NCI-H510A (cell line): ENCODE measurements around the gene IFI27.

ENCODE experiments used
- DNase-seq: peaks from one replicate; lab custom pipeline; 2025; lab: John Stamatoyannopoulos, UW

The IFI27 gene

DNA sequence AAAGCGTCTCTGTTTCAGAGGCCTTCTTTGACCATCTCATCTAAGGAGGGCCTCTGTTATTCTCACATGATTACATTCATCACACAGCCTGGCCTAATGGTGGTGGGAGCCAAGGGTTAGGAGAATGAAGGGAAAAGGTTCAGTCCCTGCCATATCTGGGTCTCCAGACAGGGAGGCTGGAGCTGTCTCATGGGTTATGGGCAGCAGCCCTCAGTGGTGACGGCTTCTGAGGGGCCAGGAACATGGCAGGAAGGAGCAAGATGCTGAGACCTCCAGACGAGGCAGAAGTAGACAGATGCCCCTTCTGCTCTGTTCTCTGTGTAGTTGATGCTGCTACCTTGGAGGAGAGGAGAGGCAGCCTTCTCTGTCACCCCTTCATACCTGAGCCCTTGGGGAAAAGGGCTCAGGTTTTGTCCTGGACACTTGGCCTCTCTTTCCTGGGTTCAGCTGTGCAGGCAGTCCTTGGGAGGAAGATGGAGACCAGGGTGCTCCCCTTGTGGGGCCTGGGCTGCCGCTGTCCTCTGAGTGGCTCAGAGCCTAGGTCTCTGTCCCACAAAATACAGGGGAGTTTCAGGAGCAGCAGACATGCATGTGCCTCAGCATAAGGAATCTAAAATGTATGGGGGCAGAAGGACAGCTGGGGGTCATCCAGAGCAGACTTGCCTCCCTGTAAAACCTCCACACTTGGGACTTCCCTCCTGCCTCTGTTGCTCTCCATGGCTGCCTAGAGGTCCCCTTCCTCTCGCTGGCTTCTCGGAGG is 15.3 kb downstream of the IFI27 start:
- DNase-seq: no peak

- no peak for DNase-seq
Measured at GRCh38 chr14:94126419-94126677, 15.8 kb downstream of the IFI27 start.

- DNase-seq: no peak
Measured at GRCh38 chr14:94126800-94127199, 16.3 kb downstream of the IFI27 start.

DNA sequence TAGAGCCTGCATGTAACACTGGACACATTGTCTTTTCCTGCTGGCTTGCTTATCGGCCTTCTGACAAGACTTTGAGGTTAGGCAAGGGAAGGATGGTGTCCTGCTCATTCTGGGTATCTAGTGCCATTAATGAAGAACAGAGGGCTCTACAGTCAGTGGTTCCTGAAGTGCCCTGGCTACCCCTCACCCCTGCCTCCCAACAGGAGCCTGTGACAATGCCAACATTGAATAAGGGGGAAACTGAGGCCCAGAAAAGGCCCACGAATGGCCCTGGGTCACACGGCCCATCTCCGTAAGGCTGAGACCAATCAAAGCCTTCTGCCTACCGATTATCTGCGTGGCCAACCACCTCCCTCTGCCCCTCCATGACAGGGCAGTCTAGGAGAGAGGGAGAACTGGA is 16.8 kb downstream of the IFI27 start:
- DNase-seq: no peak

GRCh38 chr14:94128216-94128839 is 17.8 kb downstream of the IFI27 start:
- DNase-seq: no peak

- DNase-seq: peak; percentile 76
Measured at GRCh38 chr14:94129111-94129757, 18.7 kb downstream of the IFI27 start, which contains the start of gene IFI27L2. IFI27L2 (minus strand) TSS chr14:94129604; CDS start chr14:94129564, 40 bp downstream.

GRCh38 chr14:94129758-94130414 is 19.4 kb downstream of the IFI27 start:
- DNase-seq: peak; percentile 10

DNA sequence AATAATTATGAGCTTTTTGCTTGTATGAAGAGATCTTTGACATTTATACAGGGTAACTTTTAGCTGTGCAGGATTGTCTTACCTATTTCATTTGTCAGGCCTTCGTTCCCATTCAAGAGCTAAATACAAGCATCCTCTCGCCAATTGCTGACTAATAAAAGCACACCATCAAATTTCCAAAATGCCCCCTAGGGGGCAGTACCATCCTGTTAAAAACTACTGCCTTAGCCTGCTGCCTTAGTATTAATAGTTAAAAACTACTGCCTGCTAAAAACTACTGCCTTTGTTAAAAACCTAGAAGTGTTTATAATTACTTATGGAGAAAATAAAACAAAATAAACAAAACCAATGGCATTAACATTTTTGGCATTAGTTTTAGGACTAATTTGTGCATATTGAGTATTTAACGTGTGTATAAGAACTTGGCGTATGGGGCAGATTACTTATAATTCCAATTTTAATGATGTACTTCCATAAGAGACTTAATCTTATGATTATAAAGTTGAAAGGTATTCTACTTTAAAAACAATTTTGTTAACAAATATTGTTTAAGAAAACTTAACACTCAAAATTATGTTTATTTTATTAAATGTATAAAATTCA is 21.9 kb downstream of the IFI27 start:
- DNase-seq: peak; percentile 25

DNA sequence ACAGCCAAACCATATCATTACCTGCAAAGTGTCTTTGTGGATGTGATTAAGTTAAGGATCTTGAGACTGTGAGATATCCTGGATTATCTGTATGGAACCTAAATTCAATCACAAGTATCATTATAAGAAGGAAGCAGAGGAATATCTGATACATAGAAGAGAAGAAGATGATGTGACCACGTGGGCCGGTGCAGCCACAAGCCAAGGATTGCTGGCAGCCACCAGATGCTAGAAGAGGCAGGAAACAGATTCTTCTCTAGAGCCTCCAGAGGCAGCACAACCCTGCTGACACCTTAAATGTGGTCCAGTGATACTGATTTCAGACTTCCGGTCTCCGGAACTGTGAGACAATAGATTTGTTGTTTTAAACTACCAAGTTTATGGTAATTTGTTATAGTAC is 24.9 kb downstream of the IFI27 start:
- DNase-seq: no peak

DNA sequence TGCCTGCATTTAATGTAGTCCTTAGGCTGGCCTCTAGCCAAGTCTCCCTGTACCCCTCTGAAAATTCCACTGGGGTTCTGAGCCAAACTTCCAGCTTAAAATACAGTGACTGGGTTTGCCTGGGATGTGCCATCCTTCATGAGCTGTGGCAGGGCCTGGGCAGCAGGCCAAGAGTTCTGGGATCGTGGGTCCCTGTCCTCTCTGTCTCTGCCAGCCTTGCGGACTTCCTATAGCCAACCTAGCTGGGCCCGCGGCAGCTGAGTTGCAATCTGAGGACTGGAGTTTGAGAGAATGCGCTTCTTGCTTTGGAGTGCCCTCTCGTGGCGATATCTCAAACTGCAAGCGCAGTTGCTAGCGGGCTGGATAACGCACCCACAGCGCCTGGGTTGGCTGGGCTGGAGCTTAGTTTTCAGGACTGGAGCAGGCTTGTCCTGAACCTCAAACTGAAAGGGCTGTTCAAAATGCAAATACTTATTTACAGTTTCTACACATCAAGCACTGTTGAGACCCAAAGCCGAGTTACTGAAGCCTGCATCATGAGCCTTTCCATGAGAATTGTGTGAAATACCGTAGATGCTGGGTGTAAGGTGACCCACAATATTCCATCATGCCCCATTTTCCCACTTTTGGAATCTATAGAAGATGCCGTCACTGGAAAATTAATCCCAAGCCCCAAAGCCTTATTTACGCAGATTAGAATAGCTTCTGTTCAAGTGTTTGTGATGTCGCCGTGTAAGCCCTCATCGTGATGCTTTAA is 26.2 kb downstream of the IFI27 start:
- DNase-seq: peak; percentile 66

GRCh38 chr14:94138251-94138650 is 27.7 kb downstream of the IFI27 start:
- no peak for DNase-seq

GRCh38 chr14:94139006-94139405 is 28.5 kb downstream of the IFI27 start:
- DNase-seq: no peak

- DNase-seq: no peak
Measured at GRCh38 chr14:94139421-94139820, 28.9 kb downstream of the IFI27 start.

GRCh38 chr14:94142247-94142646 is 31.7 kb downstream of the IFI27 start:
- no peak for DNase-seq

GRCh38 chr14:94142836-94143235 is 32.3 kb downstream of the IFI27 start:
- no peak for DNase-seq

- DNase-seq: no peak
Measured at GRCh38 chr14:94143239-94143638, 32.7 kb downstream of the IFI27 start.

DNA sequence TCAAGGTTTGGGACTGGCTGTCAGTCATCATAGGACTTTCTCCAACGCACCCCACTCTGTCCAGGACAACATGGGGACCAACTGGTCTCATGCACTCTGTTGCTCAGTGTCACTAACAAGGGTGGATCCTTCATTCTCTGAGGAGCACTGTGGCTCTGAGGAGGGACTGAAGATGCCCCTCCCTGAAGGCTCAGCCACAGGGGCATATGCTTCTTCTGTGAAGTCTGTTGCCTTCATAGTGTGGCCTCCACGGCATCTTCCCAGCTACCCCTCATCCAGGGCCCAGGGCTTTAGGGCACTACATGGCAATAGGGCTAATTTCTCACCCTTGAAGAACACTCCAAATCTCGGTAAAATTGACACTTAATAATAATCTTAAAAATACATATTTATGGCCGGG is 33.2 kb downstream of the IFI27 start:
- DNase-seq: no peak

DNA sequence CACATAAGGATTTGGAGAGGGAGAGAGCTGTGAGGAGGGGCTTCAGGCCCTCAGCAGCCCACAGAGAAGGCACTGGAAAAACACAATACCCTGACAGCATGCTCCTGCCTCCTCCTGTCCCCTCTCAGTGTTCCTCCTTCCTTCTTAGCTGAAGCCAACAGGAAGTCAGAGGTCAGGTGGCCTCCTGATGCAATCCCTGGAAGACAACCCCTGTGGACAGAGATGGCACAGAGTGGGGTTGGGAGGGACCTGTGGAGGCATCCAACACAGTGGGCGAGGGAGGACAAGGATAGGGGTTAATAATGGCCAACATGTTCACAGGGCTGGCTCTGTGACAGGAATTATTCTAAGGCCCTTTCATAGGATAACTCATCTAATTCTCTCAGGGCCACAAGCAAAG is 34.2 kb downstream of the IFI27 start:
- DNase-seq: no peak

GRCh38 chr14:94145902-94146527 is 35.5 kb downstream of the IFI27 start:
- peak; percentile 53 for DNase-seq

- DNase-seq: no peak
Measured at GRCh38 chr14:94152676-94153075, 42.1 kb downstream of the IFI27 start.

DNA sequence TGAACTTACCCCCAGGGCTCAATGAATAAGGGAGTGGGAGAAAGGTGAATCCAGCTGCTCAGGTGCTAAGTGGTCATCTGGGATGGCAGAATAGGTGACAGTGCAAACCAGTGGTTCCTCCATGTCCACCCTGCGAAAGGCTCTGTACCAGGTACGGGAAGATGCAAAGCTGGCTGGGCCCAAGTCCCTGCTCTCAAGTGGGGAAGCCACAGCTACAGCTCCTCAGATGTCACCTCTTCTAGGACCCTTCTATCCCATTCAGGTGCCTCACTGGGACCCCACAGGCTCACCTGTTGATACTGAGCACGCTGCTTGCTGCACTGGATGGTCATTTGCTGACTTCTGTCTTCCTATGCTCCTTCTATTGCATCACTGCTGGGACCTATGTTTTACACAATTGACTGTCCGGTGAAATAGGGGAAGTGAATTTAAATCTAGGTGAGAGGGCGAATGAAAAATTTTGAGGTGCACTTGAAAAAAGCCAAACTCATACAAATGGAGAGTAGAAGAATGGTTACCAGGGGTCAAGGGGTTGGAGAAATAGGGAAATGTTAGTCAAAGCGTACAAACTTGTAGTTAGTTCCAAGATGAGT is 43.3 kb downstream of the IFI27 start:
- no peak for DNase-seq
